Gastrocnemius medialis (tissue), 4 donors: Measurements from ENCODE around the gene NAT9.

ENCODE experiments used
- CTCF ChIP-seq, 5 experiments: fragments of 450-650 bp in 3 of 5; fragments of 200-600 bp in 2 of 5; sonication (generic) in 2 of 5; IDR thresholded peaks in 4 of 5; conservative IDR thresholded peaks in 1 of 5; 1 replicate in 4 of 5; 2 replicates in 1 of 5; pipeline ENCODE4 v1.5.1; 2016 to 2019; ENCODE audit warnings: antibody characterized with exemption in 5 of 5, mild to moderate bottlenecking in 3 of 5, moderate library complexity in 3 of 5
- POLR2A ChIP-seq, 2 donors: fragments of 450-650 bp; IDR thresholded peaks; one replicate each; pipeline ENCODE4 v1.6.1; 2017; ENCODE audit warnings: antibody characterized with exemption in 2 of 2, mild to moderate bottlenecking in 2 of 2, moderate library complexity in 2 of 2

GRCh38 chr17:74805591-74805991, 29.4 kb upstream of the NAT9 start:
- no peak for TF ChIP-seq CTCF (IDR thresholded peaks at IDR 0.05 in 4 of 5, conservative IDR thresholded peaks at IDR 0.05 in 1 of 5)
- TF ChIP-seq POLR2A (IDR thresholded peaks at IDR 0.05) = no peak
